ENCODE measurements around the gene KRTAP3-1.

GRCh38 chr17:41029633-41030245, 20.8 kb upstream of the KRTAP3-1 start, which contains the start of gene KRTAP1-4:
- no peak for TF ChIP-seq CTCF (IDR thresholded peaks at IDR 0.05)
- no peak for TF ChIP-seq POLR2A (IDR thresholded peaks at IDR 0.05)
